Kidney tubule cell (primary cell): ENCODE results near the gene MOB3A.
A peak's percentile ranks its signal among the peaks of the same experiment; 100 is the strongest.

Experiments used
- DNase-seq: peaks from one replicate; pipeline ENCODE4 v3.0.0-alpha.2; 2018; ENCODE audit warnings: low spot score

Gene MOB3A

GRCh38 chr19:2123682-2124387 lies 27.7 kb upstream of the MOB3A start:
- no peak for DNase-seq

GRCh38 chr19:2122982-2123381 lies 26.9 kb upstream of the MOB3A start:
- DNase-seq: no peak

- DNase-seq: no peak
These were observed 26.1 kb upstream of the MOB3A start for GRCh38 chr19:2122251-2122650.

GRCh38 chr19:2121416-2122051 lies 25.4 kb upstream of the MOB3A start:
- no peak for DNase-seq

GRCh38 chr19:2120821-2121220 lies 24.7 kb upstream of the MOB3A start:
- DNase-seq: no peak

GRCh38 chr19:2119921-2120785 lies 24.0 kb upstream of the MOB3A start:
- DNase-seq: no peak

GRCh38 chr19:2118438-2118837 lies 22.3 kb upstream of the MOB3A start:
- DNase-seq: no peak

GRCh38 chr19:2117215-2117960 lies 21.3 kb upstream of the MOB3A start:
- no peak for DNase-seq

GRCh38 chr19:2116507-2116906 lies 20.4 kb upstream of the MOB3A start:
- no peak for DNase-seq

- no peak for DNase-seq
These were observed 19.8 kb upstream of the MOB3A start for GRCh38 chr19:2115911-2116426.

- no peak for DNase-seq
These were observed 19.2 kb upstream of the MOB3A start for GRCh38 chr19:2115324-2115723.

- DNase-seq: no peak
These were observed 18.7 kb upstream of the MOB3A start for GRCh38 chr19:2114821-2115220.

GRCh38 chr19:2114218-2114617 lies 18.1 kb upstream of the MOB3A start:
- DNase-seq: no peak

- peak; percentile 38 for DNase-seq
These were observed 17.5 kb upstream of the MOB3A start for GRCh38 chr19:2113439-2114211.

- no peak for DNase-seq
These were observed 16.6 kb upstream of the MOB3A start for GRCh38 chr19:2112516-2113320.

- no peak for DNase-seq
These were observed 15.8 kb upstream of the MOB3A start for GRCh38 chr19:2111886-2112285.

GRCh38 chr19:2111425-2111824 lies 15.3 kb upstream of the MOB3A start:
- DNase-seq: no peak

GRCh38 chr19:2110822-2111221 lies 14.7 kb upstream of the MOB3A start:
- DNase-seq: no peak

- no peak for DNase-seq
These were observed 13.1 kb upstream of the MOB3A start for GRCh38 chr19:2109046-2109864.
